Esophagus (tissue), 2 donors: ENCODE results near the gene AP3M1. TPM values are rescaled to one million over a fixed set of nuclear protein-coding genes. Genes with fewer than 3 reads are reported as not detected.
A peak's percentile ranks its signal among the peaks of the same experiment; 100 is the strongest.

Experiments used
- H3K27ac ChIP-seq, 2 donors: one replicate each; pipeline ENCODE4 v1.5.1; 2013; ENCODE audit warnings: low read depth in 2 of 2, mild to moderate bottlenecking in 2 of 2, inconsistent platforms in 1 of 2, low read length in 1 of 2, moderate library complexity in 1 of 2
- H3K27me3 ChIP-seq, 2 donors: one replicate each; pipeline ENCODE4 v1.6.1; 2013; ENCODE audit warnings: low read length in 2 of 2, control low read depth in 1 of 2, mild to moderate bottlenecking in 1 of 2; ENCODE audit not compliant: insufficient read depth in 2 of 2, control insufficient read depth in 1 of 2
- H3K36me3 ChIP-seq, 2 donors: one replicate each; pipeline ENCODE4 v1.6.1; 2013; ENCODE audit warnings: low read length in 1 of 2; ENCODE audit not compliant: control insufficient read depth in 2 of 2, insufficient read depth in 2 of 2
- H3K4me1 ChIP-seq, 2 donors: one replicate each; pipeline ENCODE4 v1.6.1; 2013; ENCODE audit warnings: low read length in 1 of 2; ENCODE audit not compliant: control insufficient read depth in 2 of 2, insufficient read depth in 2 of 2
- H3K4me3 ChIP-seq, 2 donors: one replicate each; pipeline ENCODE4 v1.5.1; 2013; ENCODE audit warnings: low read length in 2 of 2, mild to moderate bottlenecking in 2 of 2, low read depth in 1 of 2, moderate library complexity in 1 of 2
- H3K9me3 ChIP-seq, 2 donors: one replicate each; pipeline ENCODE4 v1.6.1; 2013; ENCODE audit warnings: mild to moderate bottlenecking in 2 of 2, low read depth in 1 of 2, low read length in 1 of 2, moderate library complexity in 1 of 2; ENCODE audit not compliant: control insufficient read depth in 2 of 2, insufficient read depth in 1 of 2
- WGBS, 2 donors: extraction: QIAGEN DNeasy Blood & Tissue Kit; methylation state at CpG; one replicate each; pipeline ENCODE4 v1.1.7; 2013; 5-methylcytosine and 5-hydroxymethylcytosine counted together
- polyA plus RNA-seq, 2 donors: library from polyadenylated mRNA; stranded (reverse); fragments of 200-250 nt; gene quantifications; one replicate each; pipeline ENCODE4 v1.2.3, GENCODE V29; 2013
- donor health status: healthy with polysubstance abuse.
- donor health status: Bipolar disorder and iron deficiency.

The AP3M1 gene
- polyA plus RNA-seq, 2 donors = 7.1 to 13.4 TPM

DNA sequence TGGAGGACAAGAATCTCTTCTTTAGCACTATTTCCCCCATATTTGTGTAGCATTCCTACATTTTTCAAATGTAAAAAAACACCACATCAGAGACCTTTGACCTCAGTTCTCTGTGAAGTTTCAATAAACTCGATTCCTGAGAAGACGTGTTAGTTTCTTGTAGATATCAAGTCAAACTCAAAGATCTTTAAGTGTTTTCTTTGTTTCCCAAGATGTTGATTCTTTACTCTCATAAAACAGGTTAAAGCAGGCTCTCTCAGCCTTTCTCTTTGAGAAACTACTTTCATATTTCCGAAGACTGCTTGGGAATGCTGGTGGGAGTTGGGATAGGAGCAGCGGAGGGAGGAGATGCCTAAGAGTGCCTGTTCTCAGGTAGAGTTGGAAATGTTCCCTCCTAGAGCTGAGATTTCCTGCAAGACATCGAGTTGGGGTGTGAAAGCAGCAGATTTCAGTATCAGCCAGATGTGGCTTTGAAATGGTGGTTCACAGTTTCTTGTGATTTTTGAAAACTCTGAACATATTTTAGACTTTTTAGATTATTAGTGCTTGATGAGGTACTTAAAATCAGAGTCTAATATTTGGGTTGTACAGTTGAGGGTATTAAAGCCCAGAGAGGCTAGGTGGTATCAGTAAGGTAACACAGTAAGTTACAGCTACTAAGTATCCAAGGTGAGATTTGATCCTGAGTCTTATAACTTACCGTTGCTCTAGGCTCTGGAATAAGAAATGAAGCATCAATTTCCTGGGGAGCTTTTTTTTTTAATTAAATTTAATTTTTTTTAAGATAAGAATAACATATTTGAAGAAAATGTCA, 14.3 kb upstream of the AP3M1 start:
- no peaks in the 10 kb centered on the region for H3K9me3 ChIP-seq
- 65 to 68% methylated on average over 6 of the region's 6 CpGs for WGBS, 2 donors
- no peak overlapping the region for H3K27ac ChIP-seq

DNA sequence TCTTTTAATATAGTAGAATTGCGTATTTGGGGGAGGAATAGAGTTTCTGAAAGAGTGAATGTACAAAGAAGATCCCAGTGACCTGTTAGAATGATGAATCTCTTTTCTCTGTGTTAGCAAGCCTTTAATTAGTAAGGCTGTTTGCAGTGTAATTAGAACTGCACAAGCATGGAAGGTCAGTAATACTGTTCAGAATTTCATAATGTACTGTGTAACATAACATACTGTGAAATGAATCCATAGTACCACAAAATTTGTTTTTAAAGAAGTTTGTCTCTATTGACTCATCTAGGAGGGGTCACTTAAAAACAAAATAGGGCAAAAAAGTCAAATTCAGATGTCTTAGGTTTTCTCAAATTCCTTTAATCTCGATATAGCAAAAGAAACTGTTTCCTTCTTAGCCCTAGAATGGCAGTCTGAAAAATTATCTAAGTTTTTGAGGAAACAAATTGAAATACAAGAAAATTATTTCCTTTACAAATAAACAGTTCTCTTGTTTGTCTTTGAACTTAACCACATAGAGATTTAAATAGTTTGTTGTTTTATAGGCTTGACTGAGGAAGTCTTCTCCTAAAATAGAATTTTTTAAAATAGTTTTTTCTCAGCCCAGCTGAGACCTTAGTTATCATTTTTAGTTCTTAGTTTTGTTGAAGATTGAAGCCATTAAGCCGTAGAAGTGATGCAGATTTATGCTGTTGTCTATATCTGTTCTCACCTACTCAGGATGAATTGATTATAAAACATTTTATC, 12.9 kb upstream of the AP3M1 start:
- WGBS, 2 donors = 75 to 80% methylated on average over 3 of the region's 3 CpGs
- no peak overlapping the region for H3K4me3 ChIP-seq
- no peaks in the 10 kb centered on the region for H3K36me3 ChIP-seq
- no peaks in the 10 kb centered on the region for H3K27me3 ChIP-seq
- peaks cover 2 to 3% of the 10 kb centered on the region in 2 donors for H3K4me1 ChIP-seq
- no peaks in the 10 kb centered on the region for H3K9me3 ChIP-seq
- H3K27ac ChIP-seq = no peak overlapping the region

More for the DNA sequence above, 14.3 kb upstream of the AP3M1 start:
- Histone ChIP-seq H3K4me3 (no peak overlapping the region), H3K27me3 (no peaks in the 10 kb centered on the region), H3K36me3 (no peaks in the 10 kb centered on the region), H3K4me1 (peaks cover 2 to 3% of the 10 kb centered on the region in 2 donors)

DNA sequence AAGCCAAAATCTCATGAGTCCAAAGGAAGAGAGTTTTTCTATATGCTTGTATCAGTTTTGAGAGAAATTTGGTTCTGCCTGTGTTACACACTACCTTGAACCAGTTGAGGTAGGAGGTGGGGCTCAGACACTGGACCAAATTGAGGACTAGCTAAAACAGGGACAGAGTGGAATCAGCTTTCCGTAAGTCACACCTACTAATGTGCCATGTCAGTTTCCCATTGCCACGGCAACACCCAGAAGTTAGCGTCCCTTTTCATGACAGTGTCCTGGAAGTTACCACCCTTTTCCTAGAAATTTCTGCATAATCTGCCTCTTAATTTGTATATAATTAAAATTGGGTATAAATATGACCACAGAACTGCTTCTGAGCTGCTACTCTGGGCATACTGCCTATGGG, 9.4 kb upstream of the AP3M1 start:
- no peaks in the 10 kb centered on the region for H3K9me3 ChIP-seq
- H3K4me3 ChIP-seq = no peak overlapping the region
- H3K27me3 ChIP-seq = no peaks in the 10 kb centered on the region
- 97 to 98% methylated on average over 3 of the region's 3 CpGs for WGBS, 2 donors
- H3K36me3 ChIP-seq = no peaks in the 10 kb centered on the region
- H3K4me1 ChIP-seq = peaks cover 2 to 3% of the 10 kb centered on the region in 2 donors
- no peak overlapping the region for H3K27ac ChIP-seq

DNA sequence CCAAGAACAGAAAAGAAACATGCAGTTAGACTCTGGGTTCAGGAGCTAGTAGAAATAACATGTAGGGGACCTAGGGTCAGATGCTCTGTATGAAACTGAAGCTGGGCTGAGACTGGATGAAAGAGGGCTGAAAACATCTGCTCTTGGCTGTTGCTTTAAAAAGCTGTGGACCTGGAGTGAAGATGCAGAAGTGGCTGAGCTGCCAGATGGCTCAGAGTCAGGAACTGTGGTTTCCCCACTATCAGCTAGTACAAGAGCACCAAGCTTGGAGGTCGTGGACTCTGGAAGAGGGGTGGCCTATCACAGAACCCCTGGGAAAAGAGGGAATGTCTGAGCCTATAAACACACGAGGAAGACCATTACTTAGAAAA, 6.3 kb upstream of the AP3M1 start:
- Histone ChIP-seq H3K36me3 (no peaks in the 10 kb centered on the region), H3K4me3 (no peak overlapping the region), H3K27ac (no peak overlapping the region), H3K4me1 (peaks cover 2 to 3% of the 10 kb centered on the region in 2 donors), H3K9me3 (no peaks in the 10 kb centered on the region), H3K27me3 (no peaks in the 10 kb centered on the region)
- 49 to 55% methylated on average over 2 of the region's 2 CpGs for WGBS, 2 donors

DNA sequence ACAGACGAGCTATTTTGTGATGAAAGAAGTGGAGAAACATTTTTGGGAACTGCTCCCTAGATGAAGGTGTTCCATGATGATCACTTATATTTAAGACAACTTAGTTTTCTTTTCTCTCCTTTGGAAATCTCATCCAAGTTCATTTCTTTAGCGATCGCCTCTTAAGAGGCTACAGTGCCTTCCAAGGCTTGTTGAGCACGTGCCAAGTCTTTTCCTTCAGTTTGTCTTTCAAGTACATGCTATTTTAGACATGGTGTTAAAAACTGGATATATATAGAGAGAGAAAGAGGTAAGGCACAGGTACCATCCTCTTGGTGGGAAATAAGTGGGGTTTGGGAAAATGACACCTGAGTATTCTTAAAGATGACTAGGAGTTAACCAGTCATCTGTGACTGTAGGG, 3.0 kb upstream of the AP3M1 start:
- Histone ChIP-seq H3K36me3 (no peaks in the 10 kb centered on the region), H3K4me1 (no peaks in the 10 kb centered on the region), H3K27me3 (no peaks in the 10 kb centered on the region), H3K9me3 (peaks cover 0 to 5% of the 10 kb centered on the region in 2 donors), H3K27ac (no peak overlapping the region), H3K4me3 (no peak overlapping the region)
- 51 to 53% methylated on average over 4 of the region's 4 CpGs for WGBS, 2 donors

DNA sequence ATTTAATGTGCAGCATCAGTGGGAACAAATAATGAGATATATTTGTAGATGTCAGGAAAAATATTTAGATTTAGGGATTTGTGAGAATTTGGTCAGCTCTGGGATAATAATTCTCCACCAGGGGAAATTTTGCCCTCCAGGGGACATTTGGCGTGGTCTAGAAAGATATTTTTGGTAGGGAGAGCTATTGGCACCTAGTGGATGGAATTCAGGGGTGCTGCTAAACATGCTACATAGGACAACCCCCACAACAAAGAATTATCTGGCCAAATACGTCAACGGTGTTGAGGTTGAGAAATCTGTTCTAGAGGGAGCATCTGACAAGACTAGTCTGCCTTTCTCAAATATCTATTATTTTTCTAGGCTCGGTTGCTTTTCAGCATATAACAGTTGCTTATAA, 2.5 kb upstream of the AP3M1 start:
- Histone ChIP-seq H3K27ac (no peak overlapping the region), H3K27me3 (no peaks in the 10 kb centered on the region), H3K9me3 (peaks cover 0 to 5% of the 10 kb centered on the region in 2 donors), H3K4me3 (no peak overlapping the region), H3K4me1 (no peaks in the 10 kb centered on the region), H3K36me3 (no peaks in the 10 kb centered on the region)
- WGBS, 2 donors = 36 to 38% methylated on average over 4 of the region's 4 CpGs

DNA sequence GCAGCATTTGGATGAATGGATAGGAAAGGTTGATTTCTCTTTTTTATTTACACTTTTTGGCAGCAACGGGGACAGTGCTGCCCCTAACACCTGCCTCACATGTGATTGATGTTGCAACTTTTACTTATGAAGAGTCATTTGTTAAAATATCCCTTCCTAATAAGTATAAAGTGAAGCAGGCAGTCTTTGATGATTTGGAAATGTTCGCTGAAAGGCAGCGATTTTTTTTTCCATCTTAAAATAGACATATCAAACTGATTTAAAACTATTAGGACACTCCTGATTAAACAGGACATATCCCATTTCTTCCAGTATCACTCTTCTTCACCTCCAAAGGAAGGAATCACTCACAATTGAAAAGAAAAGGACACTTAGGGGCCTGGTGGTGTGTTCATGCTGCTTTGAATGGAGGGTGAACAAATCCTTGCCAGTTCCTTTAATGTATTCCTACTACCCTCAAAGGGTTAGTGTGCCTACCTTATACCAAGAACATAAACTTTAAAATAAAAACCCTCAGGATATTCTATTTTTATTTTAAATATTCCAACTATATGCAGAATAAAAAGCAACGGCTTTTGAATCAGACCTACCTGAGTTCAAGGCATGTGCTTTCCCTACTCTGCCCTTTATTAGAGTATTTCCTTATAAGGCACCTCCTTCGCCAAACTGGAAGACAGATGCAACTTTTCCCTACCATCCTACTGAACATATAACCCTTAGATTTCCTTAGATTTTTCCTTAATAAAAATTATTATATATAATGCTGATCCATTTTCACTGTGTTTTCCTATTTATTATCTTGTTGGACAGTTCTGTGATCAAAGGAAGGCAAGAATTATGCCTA, 1.5 kb upstream of the AP3M1 start:
- peak overlapping the region; percentile 89 to 100 for H3K4me3 ChIP-seq
- WGBS, 2 donors = 13 to 15% methylated on average over 5 of the region's 5 CpGs
- H3K36me3 ChIP-seq = no peaks in the 10 kb centered on the region
- H3K9me3 ChIP-seq = peaks cover 0 to 5% of the 10 kb centered on the region in 2 donors
- H3K4me1 ChIP-seq = no peaks in the 10 kb centered on the region
- peak overlapping the region; percentile 78 to 92 for H3K27ac ChIP-seq
- H3K27me3 ChIP-seq = no peaks in the 10 kb centered on the region

DNA sequence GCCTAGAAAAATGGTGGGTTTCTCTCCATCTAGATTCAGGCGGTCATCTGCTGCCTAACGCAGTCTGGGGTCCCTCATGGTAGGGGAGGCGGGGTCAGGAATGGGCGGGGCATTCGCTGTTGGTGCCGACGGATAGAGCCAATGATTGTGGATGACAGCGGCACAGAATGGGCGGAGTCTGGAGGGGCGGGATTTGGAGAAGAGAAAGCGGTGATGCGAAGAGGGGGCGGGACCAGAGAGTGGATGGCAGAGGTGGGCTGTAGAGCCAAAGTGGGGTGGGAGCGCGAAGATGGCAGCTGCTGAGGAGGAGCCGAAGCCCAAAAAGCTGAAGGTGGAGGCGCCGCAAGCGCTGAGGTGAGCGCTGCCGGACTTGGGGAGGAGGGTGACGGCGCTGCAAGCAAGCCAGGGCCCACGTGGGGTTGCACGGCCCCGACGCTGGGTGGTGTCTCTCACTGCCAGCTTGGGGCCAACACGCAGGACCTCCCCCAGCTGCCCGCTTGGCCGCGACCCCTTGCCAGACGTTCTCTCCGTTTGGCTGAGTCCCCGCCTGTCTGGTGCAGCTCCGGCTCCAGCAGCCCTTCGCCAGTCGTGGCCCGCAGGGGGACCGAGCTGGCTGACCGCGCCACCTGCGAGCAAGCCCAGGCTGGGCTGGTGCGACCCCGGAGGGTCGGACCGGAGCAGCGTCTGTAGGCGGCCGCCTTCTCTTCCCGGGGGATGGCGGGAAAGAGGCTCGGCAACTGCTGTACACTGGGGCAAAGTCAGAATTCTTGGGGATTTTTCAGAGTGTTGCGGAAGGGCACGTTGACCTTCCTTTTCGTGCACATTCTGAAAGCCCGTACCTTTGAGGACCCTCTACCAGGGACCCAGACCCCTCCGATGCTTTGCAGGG, 606 bp upstream of the AP3M1 start, which contains the start of gene ADK:
ADK (plus strand) TSS at position 232 of the 889 bp plus-strand sequence; CDS start at position 290, 58 bp downstream.
- 0 to 1% methylated on average over 51 to 57 of the region's 57 CpGs for WGBS, 2 donors
- H3K4me1 ChIP-seq = no peaks in the 10 kb centered on the region
- H3K4me3 ChIP-seq = peak within 1 kb of the TSS; percentile 89 to 100
- peak within 1 kb of the TSS; percentile 78 to 92 for H3K27ac ChIP-seq
- H3K9me3 ChIP-seq = peaks cover 0 to 5% of the 10 kb centered on the region in 2 donors
- H3K36me3 ChIP-seq = no peaks in the 10 kb centered on the region
- H3K27me3 ChIP-seq = no peaks in the 10 kb centered on the region
